Neutrophil (primary cell): ENCODE measurements around the gene CAPN13.

Experiments
- H3K27ac ChIP-seq: fragments of 200-600 bp; sonication (generic); 2 replicates; pipeline ENCODE4 v1.5.1; 2016; ENCODE audit warnings: mild to moderate bottlenecking, moderate library complexity
- H3K27me3 ChIP-seq: fragments of 200-600 bp; sonication (generic); 2 replicates; pipeline ENCODE4 v1.6.0; 2016; ENCODE audit warnings: mild to moderate bottlenecking
- H3K36me3 ChIP-seq: fragments of 200-600 bp; sonication (generic); 2 replicates; pipeline ENCODE4 v1.5.1; 2017
- H3K4me1 ChIP-seq, 2 experiments: fragments of 200-600 bp in 1 of 2; sonication (generic) in 1 of 2; 1 replicate in 1 of 2; 2 replicates in 1 of 2; pipeline versions ENCODE4 v1.5.1 to v1.6.1; 2013 to 2016; ENCODE audit warnings: low read depth in 1 of 2, low read length in 1 of 2, mild to moderate bottlenecking in 1 of 2, moderate library complexity in 1 of 2; ENCODE audit not compliant: control insufficient read depth in 1 of 2, insufficient read depth in 1 of 2
- H3K4me3 ChIP-seq, 2 experiments: fragments of 200-600 bp in 1 of 2; sonication (generic) in 1 of 2; 1 replicate in 1 of 2; 2 replicates in 1 of 2; pipeline ENCODE4 v1.5.1; 2013 to 2016; ENCODE audit warnings: low read depth in 1 of 2, low read length in 1 of 2, mild to moderate bottlenecking in 1 of 2, moderate library complexity in 1 of 2
- H3K9me3 ChIP-seq: fragments of 200-600 bp; sonication (generic); 2 replicates; pipeline ENCODE4 v1.5.1; 2016
- TF ChIP-seq, protein P1 (sequence below): fragments of 200-600 bp; sonication (generic); IDR thresholded peaks from 2 replicates; pipeline ENCODE4 v1.5.1; 2016; ENCODE audit warnings: antibody characterized with exemption

CAPN13 gene

DNA sequence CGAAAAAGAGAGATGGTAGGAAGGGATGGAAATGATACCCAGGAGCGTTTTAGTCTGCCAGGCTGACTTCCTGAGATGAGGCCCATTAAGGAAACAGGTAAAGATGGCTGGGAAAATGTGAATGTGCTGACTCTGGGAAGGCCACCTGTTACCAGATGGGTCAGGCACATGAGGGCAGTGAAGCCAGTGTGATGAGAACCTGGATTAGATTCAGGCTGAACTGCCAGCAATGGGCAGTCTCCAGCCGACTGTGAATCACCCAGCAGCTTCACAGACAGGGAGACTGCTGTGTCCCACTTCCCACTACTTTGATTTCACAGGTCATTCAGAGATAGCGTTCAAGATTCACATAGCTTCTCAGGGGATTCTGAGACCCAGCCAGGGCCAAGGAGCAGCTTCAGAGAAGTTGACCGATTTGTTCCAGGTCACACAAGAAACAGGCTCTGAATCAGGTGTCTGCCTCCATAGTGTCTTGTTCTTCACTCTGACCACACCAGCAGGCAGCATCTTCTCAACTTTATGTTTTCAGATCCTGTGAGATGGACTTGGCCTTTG is 26.4 kb downstream of the CAPN13 start:
- no peaks in the 10 kb centered on the region for H3K4me1 ChIP-seq
- H3K27me3 ChIP-seq = peaks cover 5% of the 10 kb centered on the region
- TF ChIP-seq, protein P1, sequence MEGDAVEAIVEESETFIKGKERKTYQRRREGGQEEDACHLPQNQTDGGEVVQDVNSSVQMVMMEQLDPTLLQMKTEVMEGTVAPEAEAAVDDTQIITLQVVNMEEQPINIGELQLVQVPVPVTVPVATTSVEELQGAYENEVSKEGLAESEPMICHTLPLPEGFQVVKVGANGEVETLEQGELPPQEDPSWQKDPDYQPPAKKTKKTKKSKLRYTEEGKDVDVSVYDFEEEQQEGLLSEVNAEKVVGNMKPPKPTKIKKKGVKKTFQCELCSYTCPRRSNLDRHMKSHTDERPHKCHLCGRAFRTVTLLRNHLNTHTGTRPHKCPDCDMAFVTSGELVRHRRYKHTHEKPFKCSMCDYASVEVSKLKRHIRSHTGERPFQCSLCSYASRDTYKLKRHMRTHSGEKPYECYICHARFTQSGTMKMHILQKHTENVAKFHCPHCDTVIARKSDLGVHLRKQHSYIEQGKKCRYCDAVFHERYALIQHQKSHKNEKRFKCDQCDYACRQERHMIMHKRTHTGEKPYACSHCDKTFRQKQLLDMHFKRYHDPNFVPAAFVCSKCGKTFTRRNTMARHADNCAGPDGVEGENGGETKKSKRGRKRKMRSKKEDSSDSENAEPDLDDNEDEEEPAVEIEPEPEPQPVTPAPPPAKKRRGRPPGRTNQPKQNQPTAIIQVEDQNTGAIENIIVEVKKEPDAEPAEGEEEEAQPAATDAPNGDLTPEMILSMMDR = no peak

DNA sequence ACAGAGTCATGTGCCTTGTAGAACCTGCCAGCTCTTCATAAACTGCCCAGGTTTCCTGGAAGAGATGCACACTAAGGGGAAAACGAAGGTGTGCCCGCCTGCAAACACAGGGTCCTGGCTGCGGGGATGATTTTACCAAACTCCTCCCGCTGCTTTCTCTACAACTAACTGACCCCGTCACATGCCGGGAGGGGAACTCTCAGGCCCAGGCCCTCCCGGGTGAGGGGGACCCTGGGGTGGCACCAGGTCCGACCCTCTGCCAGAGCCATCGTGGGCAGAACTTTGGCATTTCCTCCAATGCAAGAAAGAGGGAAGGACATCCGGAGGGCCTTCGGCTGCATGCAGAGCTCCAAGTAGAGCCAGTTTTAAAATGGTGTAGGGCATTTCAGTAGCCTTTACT is 28.6 kb downstream of the CAPN13 start:
- Histone ChIP-seq H3K4me1 (no peaks in the 10 kb centered on the region), H3K4me3 (no peak overlapping the region), H3K27ac (no peak overlapping the region), H3K9me3 (no peaks in the 10 kb centered on the region), H3K27me3 (peaks cover 15% of the 10 kb centered on the region), H3K36me3 (no peaks in the 10 kb centered on the region)
- TF ChIP-seq, protein P1 = no peak

More for the DNA sequence above, 26.4 kb downstream of the CAPN13 start:
- H3K36me3 ChIP-seq = no peaks in the 10 kb centered on the region
- no peaks in the 10 kb centered on the region for H3K9me3 ChIP-seq
- H3K4me3 ChIP-seq = no peak overlapping the region
- H3K27ac ChIP-seq = no peak overlapping the region

DNA sequence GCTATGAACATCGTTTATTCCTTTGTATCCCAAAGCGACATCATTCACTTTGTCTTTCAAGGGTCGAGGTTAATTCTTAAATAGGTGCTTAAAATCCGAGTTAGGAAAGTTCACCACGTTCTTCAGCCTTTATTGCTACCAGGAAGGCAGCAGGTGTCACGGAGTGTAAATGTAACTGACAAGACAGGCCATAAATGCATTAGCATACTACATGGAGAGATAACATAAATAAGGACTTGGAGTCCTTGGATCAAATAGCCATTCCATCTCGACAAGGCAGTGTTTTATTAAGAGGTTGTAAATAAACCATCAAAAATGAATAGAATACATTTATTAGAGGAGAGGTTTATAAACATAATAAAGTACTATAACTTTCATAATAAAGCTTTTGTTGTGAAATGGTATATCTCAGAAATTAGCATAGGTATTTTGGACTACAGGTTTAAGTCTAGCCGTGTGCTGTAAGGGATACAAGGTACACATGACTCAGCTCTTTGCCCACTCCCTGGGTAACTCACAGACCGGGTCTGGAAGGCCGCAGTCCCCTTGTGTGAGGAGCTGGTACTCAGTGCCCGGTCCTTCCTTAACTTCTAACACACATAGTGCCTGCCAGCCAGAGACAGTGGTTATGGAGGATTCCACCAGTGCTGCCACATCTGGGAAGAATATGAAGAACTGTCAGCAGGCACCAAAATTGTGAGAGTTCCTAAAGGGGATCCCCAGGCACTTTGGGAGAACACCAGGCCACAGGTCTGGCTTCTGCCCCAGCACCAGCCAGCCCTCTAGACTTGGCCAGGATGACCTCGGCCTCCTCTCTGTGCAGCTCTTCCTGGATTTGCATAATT is 29.4 kb downstream of the CAPN13 start:
- no peak overlapping the region for H3K4me3 ChIP-seq
- no peaks in the 10 kb centered on the region for H3K4me1 ChIP-seq
- no peaks in the 10 kb centered on the region for H3K36me3 ChIP-seq
- no peaks in the 10 kb centered on the region for H3K9me3 ChIP-seq
- H3K27ac ChIP-seq = no peak overlapping the region
- peaks cover 15% of the 10 kb centered on the region for H3K27me3 ChIP-seq
- TF ChIP-seq, protein P1 = no peak

DNA sequence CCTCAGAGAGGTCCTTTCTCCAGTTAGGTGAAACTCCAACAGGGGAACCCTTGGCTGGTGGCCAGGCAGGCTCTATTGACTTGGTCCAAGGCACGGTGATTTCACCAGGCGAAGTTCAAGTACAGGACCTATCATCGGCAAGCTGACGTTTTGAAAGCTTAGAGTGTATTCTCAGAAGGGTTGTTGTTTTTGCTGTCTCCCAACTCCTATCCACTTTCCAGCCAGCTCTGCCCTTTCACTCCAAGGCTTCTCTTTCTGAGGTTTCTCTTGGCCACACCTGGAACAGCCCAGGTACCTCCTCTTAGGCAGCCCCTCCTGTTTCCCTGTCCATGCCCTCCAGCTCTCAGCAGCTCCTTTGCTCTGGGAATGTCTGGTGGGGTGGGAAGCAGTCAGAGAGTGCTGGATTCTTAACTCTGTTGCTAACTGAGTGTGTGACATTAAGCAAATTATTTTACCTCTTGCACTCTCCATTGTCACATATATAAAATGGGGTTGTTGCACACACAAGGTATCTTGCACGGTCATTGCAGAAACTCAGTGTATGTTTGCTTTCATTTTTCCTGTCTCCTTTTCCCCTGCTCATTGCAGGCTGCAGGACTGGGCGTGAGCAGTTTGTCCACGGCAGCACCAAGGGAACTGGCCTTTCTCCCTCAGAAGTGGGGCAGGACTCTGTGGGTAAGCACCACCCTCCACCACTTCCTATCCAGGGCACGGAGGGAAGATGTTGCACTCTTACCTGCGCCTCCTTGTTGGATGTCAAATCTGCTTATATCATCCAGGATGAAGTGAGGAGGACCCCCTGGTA is 30.2 kb downstream of the CAPN13 start:
- TF ChIP-seq, protein P1 = no peak
- no peaks in the 10 kb centered on the region for H3K4me1 ChIP-seq

DNA sequence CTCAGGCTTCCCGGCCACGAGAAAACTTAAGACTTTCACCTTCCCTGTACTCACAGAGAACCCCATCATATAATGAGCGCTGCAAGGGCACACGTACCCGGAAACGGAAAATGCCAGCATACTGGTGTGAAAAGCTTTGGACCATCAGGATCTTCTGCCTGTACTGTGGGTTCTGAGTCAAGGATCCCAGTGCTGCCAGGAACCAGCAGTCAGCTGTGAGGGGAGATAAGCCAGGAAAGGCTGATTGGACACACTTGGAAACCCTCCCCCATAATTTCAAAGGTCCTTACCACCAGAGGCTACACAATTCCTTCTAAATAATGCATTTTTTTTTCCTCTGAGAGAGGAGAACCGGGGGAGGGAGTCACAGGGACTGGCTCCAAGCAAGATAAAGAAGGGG is 31.4 kb downstream of the CAPN13 start:
- Histone ChIP-seq H3K4me3 (no peak overlapping the region), H3K27ac (no peak overlapping the region), H3K4me1 (no peaks in the 10 kb centered on the region), H3K36me3 (no peaks in the 10 kb centered on the region), H3K27me3 (peaks cover 15% of the 10 kb centered on the region), H3K9me3 (no peaks in the 10 kb centered on the region)
- TF ChIP-seq, protein P1 = no peak

More for the DNA sequence above, 30.2 kb downstream of the CAPN13 start:
- Histone ChIP-seq H3K36me3 (no peaks in the 10 kb centered on the region), H3K9me3 (no peaks in the 10 kb centered on the region), H3K27ac (no peak overlapping the region), H3K27me3 (peaks cover 15% of the 10 kb centered on the region), H3K4me3 (no peak overlapping the region)
